Endodermal cell (in vitro differentiated cells): Measurements from ENCODE around the gene CSPG4. TPM values are rescaled to one million over a fixed set of nuclear protein-coding genes. Genes with fewer than 3 reads are reported as not detected.
"Not testable (repeated sequence)": the region's sequence is repeated elsewhere in the genome, so short reads cannot be mapped to it uniquely, and the experiment has no call there.

Experiments
- DNase-seq: peaks from one replicate; pipeline ENCODE4 v3.0.0-alpha.2; 2017
- H3K27ac ChIP-seq: 2 replicates; pipeline ENCODE4 v1.5.1; 2013; ENCODE audit warnings: mild to moderate bottlenecking, low read depth, low read length, moderate library complexity
- H3K27me3 ChIP-seq: 2 replicates; pipeline ENCODE4 v1.6.1; 2013; ENCODE audit warnings: mild to moderate bottlenecking, low read length, moderate library complexity; ENCODE audit not compliant: insufficient read depth, control insufficient read depth, poor library complexity, severe bottlenecking
- H3K36me3 ChIP-seq: 2 replicates; pipeline ENCODE4 v1.7.0; 2013; ENCODE audit warnings: mild to moderate bottlenecking, low read length, moderate library complexity; ENCODE audit not compliant: control insufficient read depth, insufficient read depth
- H3K4me1 ChIP-seq: one replicate; pipeline ENCODE4 v1.7.0; 2013; ENCODE audit warnings: low read length; ENCODE audit not compliant: control insufficient read depth, insufficient read depth
- H3K4me3 ChIP-seq: 2 replicates; pipeline ENCODE4 v1.5.1; 2013; ENCODE audit warnings: mild to moderate bottlenecking, low read length, moderate library complexity
- H3K9ac ChIP-seq: 2 replicates; pipeline ENCODE4 v1.6.1; 2013; ENCODE audit warnings: mild to moderate bottlenecking, low read length, moderate library complexity; ENCODE audit not compliant: poor library complexity, severe bottlenecking; ENCODE audit errors: extremely low read depth
- H3K9me3 ChIP-seq: 2 replicates; pipeline ENCODE4 v1.6.1; 2013; ENCODE audit warnings: mild to moderate bottlenecking, low read length, moderate library complexity; ENCODE audit not compliant: control insufficient read depth
- H3K27ac Mint-ChIP-seq: 2 replicates; pipeline ENCODE4 v1.8.0; 2020; ENCODE audit warnings: mixed read lengths
- H3K27me3 Mint-ChIP-seq: 2 replicates; pipeline ENCODE4 v1.8.0; 2021; ENCODE audit warnings: mild to moderate bottlenecking, mixed read lengths; ENCODE audit not compliant: insufficient read depth
- H3K36me3 Mint-ChIP-seq: 2 replicates; pipeline ENCODE4 v1.8.0; 2020; ENCODE audit warnings: low read depth, mixed read lengths
- H3K4me1 Mint-ChIP-seq: 2 replicates; pipeline ENCODE4 v1.8.0; 2020; ENCODE audit warnings: mixed read lengths
- H3K4me3 Mint-ChIP-seq: 2 replicates; pipeline ENCODE4 v1.8.0; 2020; ENCODE audit warnings: mild to moderate bottlenecking, moderate library complexity, mixed read lengths
- H3K9me3 Mint-ChIP-seq: 2 replicates; pipeline ENCODE4 v1.8.0; 2020; ENCODE audit warnings: mild to moderate bottlenecking, mixed read lengths
- CTCF ChIP-seq: fragments of 200-600 bp; sonication (generic); conservative IDR thresholded peaks from 2 replicates; pipeline ENCODE4 v1.5.0; 2021; ENCODE audit warnings: antibody characterized with exemption, mild to moderate bottlenecking
- WGBS, 2 experiments: methylation state at CpG; one replicate each; pipeline versions ENCODE4 v1.1.5 to v1.1.7; 2013; ENCODE audit warnings: missing lambda C conversion rate in 2 of 2, mixed read lengths in 1 of 2; ENCODE audit not compliant: insufficient coverage in 1 of 2, insufficient read length in 1 of 2; 5-methylcytosine and 5-hydroxymethylcytosine counted together
- total RNA-seq, 2 donors: library from RNA; stranded (reverse); fragmentation: NEBNext Ultra II Directional in 1 of 2; extraction: Animal tissue kit (Norgen Biotek cat#: 25700) in 1 of 2; gene quantifications; 2 replicates in 1 of 2; 3 replicates in 1 of 2; pipeline ENCODE4 v1.2.1, GENCODE V29; 2021

Gene CSPG4
- total RNA-seq, 2 donors from 2014 or later, result 1.8 to 3.3 TPM

GRCh38 chr15:75683646-75684312 is 28.9 kb downstream of the CSPG4 start:
- not testable (repeated sequence) for H3K4me1 ChIP-seq, H3K4me3 ChIP-seq, H3K27ac ChIP-seq, H3K9me3 Mint-ChIP-seq, H3K27ac Mint-ChIP-seq, H3K4me3 Mint-ChIP-seq, H3K9ac ChIP-seq, H3K36me3 Mint-ChIP-seq, H3K27me3 ChIP-seq, H3K4me1 Mint-ChIP-seq, H3K9me3 ChIP-seq, H3K27me3 Mint-ChIP-seq, H3K36me3 ChIP-seq
- peak; percentile 96 for TF ChIP-seq CTCF
- WGBS, 2 experiments, result 21 to 63% methylated on average over 3 to 14 of the region's 14 CpGs
- DNase-seq, result peak; percentile 96

- H3K4me1 Mint-ChIP-seq, result peaks cover 14% of the 10 kb centered on the region
- WGBS, 2 experiments, result 92 to 95% methylated on average over 27 to 40 of the region's 40 CpGs
- Histone ChIP-seq H3K4me1 (no peaks in the 10 kb centered on the region), H3K27ac (no peak overlapping the region), H3K27me3 (no peaks in the 10 kb centered on the region), H3K9me3 (no peaks in the 10 kb centered on the region), H3K4me3 (no peak overlapping the region), H3K36me3 (no peaks in the 10 kb centered on the region), H3K9ac (no peak overlapping the region)
- no peak overlapping the region for H3K4me3 Mint-ChIP-seq
- no peak for DNase-seq
- no peak overlapping the region for H3K27ac Mint-ChIP-seq
- no peaks in the 10 kb centered on the region for H3K9me3 Mint-ChIP-seq
- H3K27me3 Mint-ChIP-seq, result no peaks in the 10 kb centered on the region
- TF ChIP-seq CTCF, result no peak
- H3K36me3 Mint-ChIP-seq, result no peaks in the 10 kb centered on the region
These were observed 30.2 kb downstream of the CSPG4 start for GRCh38 chr15:75682181-75683135.

GRCh38 chr15:75680007-75680789 is 32.5 kb downstream of the CSPG4 start:
- Histone ChIP-seq H3K27me3 (no peaks in the 10 kb centered on the region), H3K4me3 (no peak overlapping the region), H3K27ac (no peak overlapping the region), H3K9ac (no peak overlapping the region), H3K36me3 (no peaks in the 10 kb centered on the region), H3K9me3 (no peaks in the 10 kb centered on the region), H3K4me1 (no peaks in the 10 kb centered on the region)
- Mint-ChIP-seq H3K27me3 (no peaks in the 10 kb centered on the region), H3K27ac (no peak overlapping the region), H3K9me3 (no peaks in the 10 kb centered on the region), H3K4me3 (no peak overlapping the region), H3K36me3 (no peaks in the 10 kb centered on the region), H3K4me1 (peaks cover 13% of the 10 kb centered on the region)
- TF ChIP-seq CTCF, result no peak
- no peak for DNase-seq
- 79 to 81% methylated on average over 9 to 11 of the region's 11 CpGs for WGBS, 2 experiments

GRCh38 chr15:75678324-75678690 is 34.3 kb downstream of the CSPG4 start:
- not testable (repeated sequence) for H3K9ac ChIP-seq, H3K27ac ChIP-seq, H3K4me1 ChIP-seq, DNase-seq, H3K9me3 ChIP-seq, H3K4me3 ChIP-seq, H3K36me3 ChIP-seq, H3K27ac Mint-ChIP-seq, H3K27me3 ChIP-seq, H3K4me3 Mint-ChIP-seq, H3K9me3 Mint-ChIP-seq, H3K36me3 Mint-ChIP-seq, H3K27me3 Mint-ChIP-seq
- H3K4me1 Mint-ChIP-seq, result peaks cover 18% of the 10 kb centered on the region
- WGBS, 2 experiments, result 81 to 92% methylated on average over 6 of the region's 6 CpGs
